AG09309 (cell line): ENCODE data around the gene LRRN3.

ENCODE experiments used
- DNase-seq: peaks from one replicate; pipeline ENCODE4 v3.0.0-alpha.2; 2010; ENCODE audit warnings: low read depth
- H3K4me3 ChIP-seq: 2 replicates; pipeline ENCODE4 v1.5.1; 2011; ENCODE audit warnings: mild to moderate bottlenecking, low read depth, low read length, moderate library complexity; ENCODE audit not compliant: control insufficient read depth
- CTCF ChIP-seq: IDR thresholded peaks from 2 replicates; pipeline ENCODE4 v1.5.1; 2011; ENCODE audit warnings: mild to moderate bottlenecking, low read depth, low read length, inconsistent platforms; ENCODE audit not compliant: insufficient read depth, control insufficient read depth; ENCODE audit errors: missing control alignments

LRRN3 gene

GRCh38 chr7:111074071-111074747, 16.7 kb upstream of the LRRN3 start:
- no peak overlapping the region for H3K4me3 ChIP-seq
- no peak for DNase-seq
- no peak for TF ChIP-seq CTCF

GRCh38 chr7:111074748-111075146, 16.2 kb upstream of the LRRN3 start:
- TF ChIP-seq CTCF = no peak
- no peak for DNase-seq
- H3K4me3 ChIP-seq = no peak overlapping the region

GRCh38 chr7:111075498-111075897, 15.4 kb upstream of the LRRN3 start:
- no peak for TF ChIP-seq CTCF
- H3K4me3 ChIP-seq = no peak overlapping the region
- DNase-seq = no peak

- DNase-seq = no peak
- no peak for TF ChIP-seq CTCF
- H3K4me3 ChIP-seq = no peak overlapping the region
Measured at GRCh38 chr7:111076205-111076604, 14.7 kb upstream of the LRRN3 start.

- no peak overlapping the region for H3K4me3 ChIP-seq
- TF ChIP-seq CTCF = no peak
- DNase-seq = no peak
Measured at GRCh38 chr7:111077001-111077400, 13.9 kb upstream of the LRRN3 start.

- no peak for TF ChIP-seq CTCF
- no peak for DNase-seq
- no peak overlapping the region for H3K4me3 ChIP-seq
Measured at GRCh38 chr7:111080495-111081105, 10.3 kb upstream of the LRRN3 start.
